Activated naive CD4-positive, alpha-beta T cell (primary cell): Measurements from ENCODE around the gene PACSIN1.

Source experiments
- DNase-seq, 4 experiments: peaks; one replicate each; lab custom pipeline; 2025; lab: John Stamatoyannopoulos, UW

PACSIN1 gene

DNA sequence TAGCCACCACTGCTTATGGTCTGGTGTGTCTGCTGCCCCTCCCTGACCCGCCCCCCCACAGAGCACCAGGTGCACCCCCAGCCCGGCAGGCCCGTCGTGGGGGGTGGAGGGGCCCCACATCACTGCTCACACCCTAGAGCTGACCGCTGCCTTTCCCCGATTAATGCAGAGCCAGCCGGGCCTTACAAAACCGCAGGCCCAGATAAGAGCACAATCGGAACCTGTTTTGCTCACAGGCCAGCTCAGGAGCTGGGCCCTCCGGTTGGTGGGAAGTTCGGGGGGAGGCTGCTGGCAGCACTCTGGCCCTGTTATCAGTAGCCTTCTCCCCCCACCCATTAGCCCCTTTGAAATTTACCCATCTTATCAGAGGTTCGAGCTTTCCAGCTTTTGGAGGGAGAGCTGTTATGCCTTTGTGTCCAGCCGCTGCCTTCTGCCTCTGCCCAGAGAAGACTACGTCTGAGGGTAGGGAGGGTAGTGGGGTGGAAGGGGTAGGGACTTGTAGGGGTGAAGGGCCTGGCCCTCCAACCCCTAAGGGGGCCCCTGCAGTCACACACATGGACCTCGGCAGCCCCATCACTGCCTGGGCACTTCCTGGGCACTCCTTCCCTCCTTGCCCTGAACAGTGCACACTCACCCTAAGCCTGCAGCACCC is 97.1 kb downstream of the PACSIN1 start:
- DNase-seq, result no peak

DNA sequence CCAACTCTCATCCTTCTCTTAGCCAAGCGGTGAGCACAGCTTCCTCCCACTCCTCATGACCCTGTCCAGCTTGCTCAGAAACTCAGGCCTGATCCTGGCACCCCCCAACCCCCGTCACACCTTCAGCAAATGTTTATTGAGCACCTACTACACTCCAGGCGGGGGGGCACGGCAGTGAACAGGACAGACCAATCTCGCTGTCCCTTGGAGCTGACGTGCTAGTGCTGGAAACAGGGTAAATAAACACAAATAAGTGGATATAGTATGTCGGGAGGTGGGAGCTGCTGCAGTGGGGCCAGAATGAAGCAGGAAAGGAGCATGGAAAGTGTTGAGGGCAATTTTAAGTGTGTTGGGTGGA is 97.6 kb downstream of the PACSIN1 start:
- no peak for DNase-seq

DNA sequence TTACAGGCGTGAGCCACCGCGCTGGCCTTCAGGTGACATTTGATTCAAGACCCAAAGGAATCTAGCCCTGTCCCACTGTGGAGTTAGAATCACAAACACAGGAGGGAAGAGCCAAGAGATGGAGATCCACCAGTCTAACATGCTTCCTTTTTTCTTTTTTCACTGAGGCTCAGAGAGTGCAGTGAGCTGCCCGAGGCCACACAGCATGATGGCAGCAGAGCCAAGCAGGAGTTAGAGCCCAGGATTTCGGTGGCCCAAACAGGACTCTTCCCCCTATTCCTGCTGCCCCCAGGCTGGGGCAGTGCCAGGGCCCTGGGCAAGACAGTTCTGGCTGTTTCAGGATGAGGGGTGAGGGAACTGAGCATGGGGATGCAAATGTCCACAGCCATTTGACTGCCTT is 98.3 kb downstream of the PACSIN1 start:
- no peak for DNase-seq

- DNase-seq, result no peak
Observed at GRCh38 chr6:34565722-34566137, 99.9 kb downstream of the PACSIN1 start.

GRCh38 chr6:34566830-34567546 is 101.1 kb downstream of the PACSIN1 start:
- DNase-seq, result no peak

GRCh38 chr6:34568341-34569201 is 102.7 kb downstream of the PACSIN1 start:
- DNase-seq, result no peak

DNA sequence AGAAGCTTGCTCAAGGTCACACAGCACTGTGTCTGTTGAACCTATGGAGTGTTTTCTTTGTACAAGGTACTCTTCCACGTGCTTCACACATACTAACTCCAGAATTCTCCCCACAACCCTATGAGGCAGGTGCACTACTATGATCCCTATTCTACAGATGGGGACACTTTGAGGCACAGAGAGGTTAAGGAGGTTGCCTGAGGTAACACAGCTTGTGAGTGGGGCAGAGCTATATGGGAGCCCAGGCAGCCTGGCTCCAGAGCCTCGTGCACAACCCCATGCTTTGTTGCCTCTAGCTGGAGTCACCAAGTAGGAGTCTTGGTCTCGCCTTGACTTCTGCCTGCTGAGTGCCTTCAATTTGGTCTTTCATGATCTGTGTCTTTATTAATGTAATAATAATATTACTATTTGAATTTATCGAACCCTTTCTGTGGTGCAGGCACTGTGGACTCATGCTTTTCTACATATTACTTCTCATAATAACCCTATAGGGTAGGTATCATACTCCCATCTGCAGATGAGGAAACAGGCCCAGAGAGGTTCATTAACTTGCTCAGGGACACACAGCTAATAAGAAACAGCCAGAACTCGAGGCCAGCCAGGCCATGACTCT is 103.6 kb downstream of the PACSIN1 start:
- no peak for DNase-seq

DNA sequence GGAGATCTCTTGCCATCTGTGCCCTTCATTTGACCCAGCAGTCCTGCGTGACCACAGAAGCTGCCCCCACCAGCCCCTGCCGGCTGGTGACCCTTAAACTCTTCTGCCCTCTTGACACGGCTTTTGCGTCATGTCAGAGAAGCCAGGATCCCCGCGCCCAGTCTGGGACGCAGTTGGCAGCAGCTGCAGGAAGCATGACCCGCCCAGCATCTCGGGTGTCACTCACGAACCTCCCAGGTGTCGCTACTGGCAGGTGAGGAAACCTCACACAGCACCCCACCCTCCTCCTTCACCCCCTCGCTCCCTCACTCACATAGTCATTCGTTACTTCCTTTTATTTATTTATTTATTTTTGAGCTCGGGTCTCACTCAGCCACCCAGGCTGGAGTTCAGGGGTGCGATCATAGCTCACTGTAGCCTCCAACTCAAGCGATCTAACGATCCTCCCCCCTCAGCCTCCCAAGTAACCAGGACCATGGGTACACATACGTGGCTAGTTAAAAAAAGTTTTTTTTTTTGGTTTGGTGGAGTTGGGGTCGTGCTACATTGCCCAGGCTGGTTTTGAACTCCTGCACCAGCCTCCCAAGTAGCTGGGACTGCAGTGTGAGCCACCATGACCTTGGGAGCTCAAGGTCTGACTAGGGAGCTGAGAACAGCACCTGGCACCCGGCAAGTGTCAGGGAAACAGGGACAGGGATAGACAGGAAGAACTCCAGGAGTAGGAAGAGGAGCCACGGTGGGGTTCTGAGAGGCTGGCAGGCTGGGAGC is 104.4 kb downstream of the PACSIN1 start:
- no peak for DNase-seq

DNA sequence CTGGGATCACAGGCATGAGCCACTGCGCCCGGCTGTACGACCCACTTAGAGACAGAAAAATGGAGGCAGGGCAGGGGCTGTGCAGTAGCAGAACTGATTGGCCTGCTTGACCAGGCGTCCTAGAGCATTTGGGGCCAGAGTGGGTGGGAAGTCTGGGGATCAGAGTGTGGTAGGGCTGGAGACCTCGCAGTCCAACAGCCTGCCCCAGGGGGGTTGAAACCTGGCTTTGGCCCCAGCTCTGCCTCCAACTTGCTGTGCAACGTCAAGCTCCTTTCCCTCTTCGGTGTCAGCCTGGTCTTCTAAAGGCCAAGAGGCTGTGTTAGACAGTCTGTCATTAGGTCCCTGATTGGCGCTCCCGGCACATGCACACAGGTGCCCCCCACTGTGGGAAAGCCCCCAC is 105.5 kb downstream of the PACSIN1 start:
- DNase-seq, result no peak

GRCh38 chr6:34572021-34572420 is 106.1 kb downstream of the PACSIN1 start:
- no peak for DNase-seq

- DNase-seq, result no peak
Observed at GRCh38 chr6:34572585-34572984, 106.7 kb downstream of the PACSIN1 start.

DNA sequence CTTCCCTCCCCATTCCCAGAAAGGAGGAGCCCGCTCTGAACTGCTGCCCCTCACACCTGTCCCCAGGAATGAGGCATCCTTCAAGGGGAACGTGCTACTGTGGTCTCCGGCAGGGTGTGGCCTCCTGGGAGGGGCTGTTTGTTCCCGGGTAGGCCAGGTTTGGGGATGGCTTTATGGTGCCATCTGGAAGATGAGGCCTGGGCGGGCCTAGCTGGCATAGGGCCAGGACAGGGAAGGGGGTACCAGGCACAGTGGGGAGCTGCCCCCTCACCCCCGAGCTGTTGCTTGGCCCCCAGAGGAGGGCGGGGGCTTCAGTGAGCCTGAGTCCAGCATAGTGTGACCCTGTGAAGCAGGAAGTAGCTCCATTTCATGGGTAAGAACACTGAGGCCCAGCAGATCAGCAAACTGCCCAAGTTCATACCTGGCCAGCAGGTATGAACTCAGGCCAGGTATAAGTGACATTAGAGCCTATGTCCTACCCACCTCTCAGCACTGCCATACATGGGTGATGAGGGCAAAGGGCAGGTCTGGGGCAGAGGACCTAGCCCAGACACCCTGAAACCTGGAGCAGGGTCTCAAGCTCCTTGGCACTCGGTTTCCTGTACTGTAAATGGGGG is 107.8 kb downstream of the PACSIN1 start:
- DNase-seq, result no peak

DNA sequence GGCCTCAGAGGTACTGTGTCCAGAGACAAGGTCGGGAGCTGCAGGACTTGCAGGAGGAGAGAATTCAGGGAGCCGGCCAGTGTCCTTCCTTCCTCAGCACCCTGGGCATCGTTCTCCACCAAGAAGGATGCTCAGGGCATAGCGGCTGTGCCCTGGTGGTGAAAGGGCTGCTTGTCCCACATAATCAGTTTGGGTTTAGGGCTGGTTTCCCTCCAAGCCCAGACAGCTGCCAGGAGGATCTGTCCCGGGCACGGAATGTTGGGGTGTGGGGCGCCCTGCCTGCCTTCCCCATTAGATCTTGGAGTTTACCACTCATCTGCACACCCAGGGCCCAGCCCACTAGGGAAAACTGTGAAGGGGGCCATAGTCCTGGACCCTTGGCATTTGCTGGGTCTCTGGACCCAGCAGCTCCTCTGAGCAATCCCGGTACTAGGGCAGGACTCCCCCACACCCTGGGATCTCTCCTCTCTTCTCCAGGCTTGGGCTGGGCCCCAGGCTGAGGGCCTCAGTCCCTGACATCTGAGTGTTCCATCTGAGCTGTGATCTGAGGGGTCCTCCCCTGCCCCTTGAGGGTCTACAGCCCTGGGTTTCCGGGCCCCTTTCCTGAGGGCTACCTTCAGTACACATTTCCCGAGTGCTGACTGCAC is 108.9 kb downstream of the PACSIN1 start:
- no peak for DNase-seq

DNA sequence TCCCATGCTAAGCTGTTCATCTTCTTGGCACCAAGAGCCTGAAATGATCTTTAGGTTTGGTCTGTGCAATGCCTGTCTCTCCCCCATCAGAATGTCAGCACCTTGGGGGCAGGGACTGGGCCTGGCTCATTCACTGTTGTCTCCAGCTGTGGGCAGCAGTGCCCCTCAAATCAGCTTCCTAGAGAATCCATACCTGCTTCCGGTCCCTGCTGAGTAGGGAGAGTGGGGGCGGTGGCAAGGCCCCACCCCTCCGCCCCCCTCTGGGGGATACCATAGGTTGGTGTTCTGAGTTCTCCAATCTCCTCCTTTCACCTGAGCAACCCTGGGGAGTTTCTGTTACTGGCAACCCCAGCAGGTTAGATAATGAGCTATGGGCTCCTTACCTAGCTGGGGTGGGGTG is 109.5 kb downstream of the PACSIN1 start:
- no peak for DNase-seq

- no peak for DNase-seq
Observed at GRCh38 chr6:34576286-34576955, 110.5 kb downstream of the PACSIN1 start.

DNA sequence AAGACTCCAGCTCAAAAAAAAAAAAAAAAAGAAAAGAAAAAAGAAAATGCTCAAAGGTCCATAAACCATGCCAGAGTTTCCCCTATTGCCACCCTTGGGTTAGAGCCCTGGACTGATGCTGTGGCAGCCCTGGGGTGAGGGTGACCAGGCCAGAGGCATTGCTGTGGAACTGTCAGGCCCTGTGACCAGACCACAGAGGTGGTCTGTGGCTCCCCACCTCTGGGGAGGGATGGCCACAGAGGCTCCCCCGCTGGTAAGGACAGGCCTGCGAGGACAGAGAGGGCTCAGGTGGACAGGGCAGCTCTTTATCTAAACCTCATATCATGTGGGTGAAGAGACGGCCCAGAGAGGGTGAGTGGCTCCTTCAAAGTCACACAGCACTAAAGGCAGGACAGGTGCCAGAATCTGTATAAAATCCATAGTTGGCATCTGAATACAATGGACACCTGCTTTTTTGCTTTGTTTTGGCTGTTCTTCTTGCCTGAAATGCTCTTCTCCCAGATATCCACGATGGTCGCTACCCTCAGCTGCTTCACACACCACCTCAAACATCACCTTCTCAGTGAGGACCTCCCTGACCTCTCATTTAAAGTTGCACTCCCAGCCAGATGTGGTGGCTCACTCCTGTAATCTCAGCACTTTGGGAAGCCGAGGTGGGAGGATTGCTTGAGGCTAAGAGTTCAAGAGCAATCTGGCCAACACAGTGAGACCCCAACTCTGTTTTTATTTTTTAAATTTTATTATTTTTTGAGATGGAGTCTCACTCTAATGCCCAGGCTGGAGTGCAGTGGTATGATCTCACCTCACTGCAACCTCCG is 112.8 kb downstream of the PACSIN1 start:
- no peak for DNase-seq

GRCh38 chr6:34580707-34581560 is 115.1 kb downstream of the PACSIN1 start:
- DNase-seq, result no peak

DNA sequence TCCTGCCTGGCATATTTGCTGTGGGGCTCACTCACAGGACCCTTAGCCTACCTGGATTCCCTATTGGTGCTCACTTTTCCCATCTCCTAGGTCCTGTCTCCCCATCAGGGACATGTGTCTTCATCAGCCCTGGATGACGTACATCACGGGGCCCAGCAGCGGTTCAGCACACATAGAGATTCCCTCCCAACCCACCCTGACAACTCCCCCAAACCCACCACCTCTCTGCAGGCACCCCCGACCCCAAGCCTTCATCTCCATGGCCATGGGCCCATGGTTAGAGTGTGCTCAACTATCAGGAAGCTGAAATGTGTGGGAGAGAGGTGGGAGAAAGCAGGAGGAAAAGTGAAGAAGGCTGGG is 115.7 kb downstream of the PACSIN1 start:
- DNase-seq, result no peak
